ENCODE results near the gene ABCD2. TPM values are rescaled to one million over a fixed set of nuclear protein-coding genes. Genes with fewer than 3 reads are reported as not detected.

Gene ABCD2
- total and polyA plus RNA-seq, 2 of the 4 experiments (the other 2 are of a cell fraction) = not detected

DNA sequence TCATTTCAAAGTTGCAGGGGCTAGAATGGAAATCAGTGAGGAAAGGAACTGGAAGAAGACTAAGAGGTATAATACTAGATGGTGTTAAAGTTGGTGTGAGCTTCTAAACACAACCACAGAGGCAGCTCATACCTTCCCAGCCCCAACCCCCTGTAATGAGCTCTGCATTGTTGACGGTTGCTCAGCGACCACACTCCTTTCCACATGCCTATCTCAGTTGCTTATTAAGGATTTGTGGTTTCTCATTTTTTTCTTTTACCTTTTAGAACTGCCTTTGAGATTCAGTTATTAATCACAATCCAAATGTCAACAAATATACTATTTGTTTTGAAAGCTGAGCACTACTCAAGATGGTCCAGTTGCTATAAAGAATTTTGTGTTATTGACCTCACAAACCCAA lies 114.6 kb downstream of the ABCD2 start:
- BruUV-seq (replicated peaks) = no TSS peak
- CTCF ChIA-PET = no interaction called here
- Histone ChIP-seq H3K23ac (ENCODE audit: low read depth, low read length) (no peak overlapping the region), H3K36me3 (ENCODE audit: control insufficient read depth, insufficient read depth, low read length) (no peaks in the 10 kb centered on the region), H3K27ac (ENCODE audit: insufficient read depth, low read length) (no peak overlapping the region), H2BK20ac (ENCODE audit: low read depth, low read length) (no peak overlapping the region), H3K9me1 (ENCODE audit: insufficient read depth, low read length) (no peaks in the 10 kb centered on the region), H3K4me1 (ENCODE audit: control insufficient read depth, insufficient read depth, low read length) (no peaks in the 10 kb centered on the region), H3K4me2 (ENCODE audit: low read depth, low read length) (no peak overlapping the region), H3K56ac (ENCODE audit: extremely low read depth, insufficient read depth, low read length) (no peak overlapping the region), H2BK120ac (ENCODE audit: low read depth, low read length) (no peak overlapping the region), H3K9me3 (ENCODE audit: control insufficient read depth, insufficient read depth, low read length) (peaks cover 8% of the 10 kb centered on the region; the same call in 1 of the 2 replicates), H4K20me1 (ENCODE audit: insufficient read depth, low read length) (no peaks in the 10 kb centered on the region), H3K18ac (ENCODE audit: low read depth, low read length) (no peak overlapping the region), H2AFZ (replicated peaks; ENCODE audit: low read length, poor library complexity) (no peak overlapping the region), H4K8ac (ENCODE audit: low read depth in 2 of 2, low read length in 2 of 2) (no peak overlapping the region), H4K5ac (ENCODE audit: low read depth, low read length) (no peak overlapping the region), H2AK5ac (ENCODE audit: low read depth, low read length) (no peak overlapping the region), H3K27me3 (ENCODE audit: control insufficient read depth, insufficient read depth, low read length) (no peaks in the 10 kb centered on the region), H2BK15ac (ENCODE audit: low read depth, low read length) (no peak overlapping the region), H2AK9ac (replicated peaks; ENCODE audit: low read depth, low read length, poor library complexity) (no peak overlapping the region), H3K14ac (replicated peaks; ENCODE audit: low read depth, low read length) (no peak overlapping the region), H3K79me1 (ENCODE audit: low read depth in 1 of 2, low read length in 2 of 2) (no peaks in the 10 kb centered on the region), H3K4ac (ENCODE audit: low read depth, low read length) (no peak overlapping the region), H2BK5ac (ENCODE audit: low read depth, low read length, poor library complexity, severe bottlenecking) (no peak overlapping the region), H3K4me3 (ENCODE audit: insufficient read depth, low read depth, low read length) (no peak overlapping the region), H4K91ac (ENCODE audit: insufficient read depth, low read depth, low read length) (no peak overlapping the region), H3K9ac (ENCODE audit: low read depth, low read length) (no peak overlapping the region)
- DNase-seq (no peak), ATAC-seq (ENCODE audit: low read depth) (no peak)
- TF ChIP-seq BHLHE40 (IDR thresholded peaks at IDR 0.05; ENCODE audit: low read depth, low read length) (no peak), SMC3 (IDR thresholded peaks at IDR 0.05; ENCODE audit: low read depth, low read length) (no peak), ELK1 (IDR thresholded peaks at IDR 0.05; ENCODE audit: borderline replicate concordance, low read depth, low read length) (no peak), USF2 (IDR thresholded peaks at IDR 0.05; ENCODE audit: low read depth, low read length) (no peak)
- no CpG with 5 or more reads among the region's 2 CpGs for WGBS, 2 experiments (ENCODE audit: extremely low coverage in 2 of 2, insufficient read length in 1 of 2)
- POLR2A ChIA-PET (ENCODE audit: unreplicated experiment) = no interaction called here
- in situ Hi-C loops (cut with MboI; ENCODE audit: low sequenced_read_pairs) = no loop called here
- intact Hi-C loops (cut with micrococcal nuclease) = no loop called here
- dilution Hi-C loops (cut with HindIII; ENCODE audit: low sequenced_read_pairs, unreplicated experiment) = no loop called here
